Smooth muscle cell (in vitro differentiated cells): ENCODE data around the gene RECQL. TPM values are rescaled to one million over a fixed set of nuclear protein-coding genes. Genes with fewer than 3 reads are reported as not detected.

ENCODE experiments used
- DNase-seq: peaks from one replicate; lab custom pipeline; 2025; ENCODE audit not compliant: unreplicated experiment; lab: John Stamatoyannopoulos, UW
- H2AFZ ChIP-seq: fragments of 200-600 bp; sonication (generic); 2 replicates; pipeline ENCODE4 v1.6.0; 2016; ENCODE audit warnings: antibody characterized with exemption, low read depth, mild to moderate bottlenecking
- H3F3A ChIP-seq: fragments of 200-600 bp; sonication (generic); 2 replicates; pipeline ENCODE4 v1.6.0; 2017; ENCODE audit warnings: antibody characterized with exemption, low read depth
- H3K27ac ChIP-seq: fragments of 200-600 bp; sonication (generic); 2 replicates; pipeline ENCODE4 v1.5.1; 2016; ENCODE audit warnings: low read depth, mild to moderate bottlenecking
- H3K27me3 ChIP-seq: fragments of 200-600 bp; sonication (generic); 2 replicates; pipeline ENCODE4 v1.6.1; 2016; ENCODE audit warnings: low read depth, mild to moderate bottlenecking
- H3K36me3 ChIP-seq: fragments of 200-600 bp; sonication (generic); 2 replicates; pipeline ENCODE4 v1.5.1; 2016; ENCODE audit warnings: low read depth
- H3K4me1 ChIP-seq: fragments of 200-600 bp; sonication (generic); 2 replicates; pipeline ENCODE4 v1.5.1; 2016; ENCODE audit warnings: low read depth
- H3K4me2 ChIP-seq: fragments of 200-600 bp; sonication (generic); 2 replicates; pipeline ENCODE4 v1.6.0; 2016; ENCODE audit warnings: mild to moderate bottlenecking
- H3K4me3 ChIP-seq: fragments of 200-600 bp; sonication (generic); 2 replicates; pipeline ENCODE4 v1.5.1; 2016; ENCODE audit warnings: mild to moderate bottlenecking
- H3K79me2 ChIP-seq: fragments of 200-600 bp; sonication (generic); 2 replicates; pipeline ENCODE4 v1.6.0; 2016; ENCODE audit warnings: low read depth, mild to moderate bottlenecking
- H3K9ac ChIP-seq: fragments of 200-600 bp; sonication (generic); 2 replicates; pipeline ENCODE4 v1.6.0; 2016; ENCODE audit warnings: low read depth
- H3K9me3 ChIP-seq: fragments of 200-600 bp; sonication (generic); replicated peaks from 2 replicates; pipeline ENCODE4 v1.5.1; 2016; ENCODE audit warnings: low read depth
- H4K20me1 ChIP-seq: fragments of 200-600 bp; sonication (generic); 2 replicates; pipeline ENCODE4 v1.6.0; 2016; ENCODE audit warnings: low read depth
- WGBS: methylation state at CpG from one replicate; pipeline ENCODE4 v1.1.7; 2016; ENCODE audit warnings: low lambda C conversion rate; 5-methylcytosine and 5-hydroxymethylcytosine counted together
- polyA plus RNA-seq: library from polyadenylated mRNA; unstranded; fragments of >200 nt; fragmentation: Nextera tagmentation; extraction: Ambion mirVana; gene quantifications from 2 replicates; pipeline ENCODE4 v1.2.1, GENCODE V29; 2016
- total RNA-seq: library from RNA; depleted of rRNA; stranded (reverse); fragments of >200 nt; gene quantifications from 2 replicates; pipeline ENCODE4 v1.2.3, GENCODE V29; 2014
- TF ChIP-seq, protein P1 (sequence below): fragments of 200-600 bp; sonication (generic); IDR thresholded peaks from 2 replicates; pipeline ENCODE4 v1.5.1; 2017; ENCODE audit warnings: borderline replicate concordance, mild to moderate bottlenecking, antibody characterized with exemption; ENCODE audit not compliant: insufficient read depth, poor library complexity, severe bottlenecking

RECQL gene
- total and polyA plus RNA-seq, 2 experiments from 2014 or later: 34.5 to 75.3 TPM

- DNase-seq: no peak
- Histone ChIP-seq H3K4me2 (no peak overlapping the region), H3K36me3 (peaks cover 2% of the 10 kb centered on the region)
Observed at GRCh38 chr12:21456291-21456780, 45.1 kb downstream of the RECQL start.

DNA sequence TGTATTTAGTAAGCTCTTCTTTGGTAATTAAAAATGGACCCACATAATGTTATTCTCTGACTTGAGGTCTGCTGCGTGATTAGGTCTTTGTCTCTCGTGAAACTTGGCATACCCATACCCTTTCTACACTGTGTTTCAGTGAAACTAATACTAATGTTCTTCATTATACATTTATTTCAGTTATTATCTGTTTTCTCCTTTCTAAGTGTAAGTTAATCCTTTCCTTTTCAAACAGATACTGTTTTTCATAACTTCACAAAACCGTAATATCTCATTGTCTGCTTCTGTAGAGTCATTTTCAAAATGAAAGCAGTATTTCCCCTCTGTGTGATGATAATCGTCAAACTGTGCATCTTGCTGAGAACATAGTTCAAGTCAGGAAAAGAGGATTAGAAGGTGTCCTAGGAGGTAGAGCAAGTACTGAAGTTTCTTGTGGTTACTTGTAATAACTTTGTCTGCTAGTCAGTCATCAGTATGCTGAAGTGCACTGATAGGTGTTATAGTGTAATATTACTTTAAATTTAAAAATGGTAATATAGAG lies 48.1 kb downstream of the RECQL start:
- Histone ChIP-seq H3K36me3 (peaks cover 2% of the 10 kb centered on the region), H3K9me3 (no peaks in the 10 kb centered on the region), H3K4me3 (no peak overlapping the region), H3K27ac (no peak overlapping the region), H3K4me1 (no peaks in the 10 kb centered on the region), H3K79me2 (no peaks in the 10 kb centered on the region), H3K27me3 (no peaks in the 10 kb centered on the region), H2AFZ (no peak overlapping the region), H3K9ac (no peak overlapping the region), H3K4me2 (no peak overlapping the region), H3F3A (no peaks in the 10 kb centered on the region), H4K20me1 (no peaks in the 10 kb centered on the region)
- TF ChIP-seq, protein P1, sequence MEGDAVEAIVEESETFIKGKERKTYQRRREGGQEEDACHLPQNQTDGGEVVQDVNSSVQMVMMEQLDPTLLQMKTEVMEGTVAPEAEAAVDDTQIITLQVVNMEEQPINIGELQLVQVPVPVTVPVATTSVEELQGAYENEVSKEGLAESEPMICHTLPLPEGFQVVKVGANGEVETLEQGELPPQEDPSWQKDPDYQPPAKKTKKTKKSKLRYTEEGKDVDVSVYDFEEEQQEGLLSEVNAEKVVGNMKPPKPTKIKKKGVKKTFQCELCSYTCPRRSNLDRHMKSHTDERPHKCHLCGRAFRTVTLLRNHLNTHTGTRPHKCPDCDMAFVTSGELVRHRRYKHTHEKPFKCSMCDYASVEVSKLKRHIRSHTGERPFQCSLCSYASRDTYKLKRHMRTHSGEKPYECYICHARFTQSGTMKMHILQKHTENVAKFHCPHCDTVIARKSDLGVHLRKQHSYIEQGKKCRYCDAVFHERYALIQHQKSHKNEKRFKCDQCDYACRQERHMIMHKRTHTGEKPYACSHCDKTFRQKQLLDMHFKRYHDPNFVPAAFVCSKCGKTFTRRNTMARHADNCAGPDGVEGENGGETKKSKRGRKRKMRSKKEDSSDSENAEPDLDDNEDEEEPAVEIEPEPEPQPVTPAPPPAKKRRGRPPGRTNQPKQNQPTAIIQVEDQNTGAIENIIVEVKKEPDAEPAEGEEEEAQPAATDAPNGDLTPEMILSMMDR: no peak
- 96% methylated on average over 4 of the region's 4 CpGs for WGBS
- no peak for DNase-seq

More at GRCh38 chr12:21456291-21456780, 45.1 kb downstream of the RECQL start:
- no peaks in the 10 kb centered on the region for H3F3A ChIP-seq
- H3K4me3 ChIP-seq: no peak overlapping the region
- H3K9ac ChIP-seq: no peak overlapping the region
- TF ChIP-seq, protein P1: no peak
- 75% methylated on average over 7 of the region's 7 CpGs for WGBS
- no peaks in the 10 kb centered on the region for H3K4me1 ChIP-seq
- H4K20me1 ChIP-seq: no peaks in the 10 kb centered on the region
- H3K9me3 ChIP-seq: no peaks in the 10 kb centered on the region
- H2AFZ ChIP-seq: no peak overlapping the region
- no peaks in the 10 kb centered on the region for H3K27me3 ChIP-seq
- no peaks in the 10 kb centered on the region for H3K79me2 ChIP-seq
- no peak overlapping the region for H3K27ac ChIP-seq

GRCh38 chr12:21451529-21451928 lies 49.9 kb downstream of the RECQL start:
- Histone ChIP-seq H3K9ac (no peak overlapping the region), H3K4me1 (no peaks in the 10 kb centered on the region), H4K20me1 (no peaks in the 10 kb centered on the region), H3K79me2 (no peaks in the 10 kb centered on the region), H3K4me2 (no peak overlapping the region), H3K36me3 (peaks cover 2% of the 10 kb centered on the region), H2AFZ (no peak overlapping the region), H3K27me3 (no peaks in the 10 kb centered on the region), H3K27ac (no peak overlapping the region), H3K4me3 (no peak overlapping the region), H3K9me3 (no peaks in the 10 kb centered on the region), H3F3A (no peaks in the 10 kb centered on the region)
- TF ChIP-seq, protein P1: peak; percentile 26
- WGBS: 29% methylated on average over 1 of the region's 1 CpG
- no peak for DNase-seq
